HTERT RPE-1 (cell line): ENCODE results near the gene COL4A6.

Source experiments
- in situ Hi-C: fragments of 300-500 bp; cut with MboI; formaldehyde crosslinking; loops from 4 replicates; pipeline ENCODE4 v1.14.3; 2020; ENCODE audit warnings: low sequenced_read_pairs

Gene COL4A6

DNA sequence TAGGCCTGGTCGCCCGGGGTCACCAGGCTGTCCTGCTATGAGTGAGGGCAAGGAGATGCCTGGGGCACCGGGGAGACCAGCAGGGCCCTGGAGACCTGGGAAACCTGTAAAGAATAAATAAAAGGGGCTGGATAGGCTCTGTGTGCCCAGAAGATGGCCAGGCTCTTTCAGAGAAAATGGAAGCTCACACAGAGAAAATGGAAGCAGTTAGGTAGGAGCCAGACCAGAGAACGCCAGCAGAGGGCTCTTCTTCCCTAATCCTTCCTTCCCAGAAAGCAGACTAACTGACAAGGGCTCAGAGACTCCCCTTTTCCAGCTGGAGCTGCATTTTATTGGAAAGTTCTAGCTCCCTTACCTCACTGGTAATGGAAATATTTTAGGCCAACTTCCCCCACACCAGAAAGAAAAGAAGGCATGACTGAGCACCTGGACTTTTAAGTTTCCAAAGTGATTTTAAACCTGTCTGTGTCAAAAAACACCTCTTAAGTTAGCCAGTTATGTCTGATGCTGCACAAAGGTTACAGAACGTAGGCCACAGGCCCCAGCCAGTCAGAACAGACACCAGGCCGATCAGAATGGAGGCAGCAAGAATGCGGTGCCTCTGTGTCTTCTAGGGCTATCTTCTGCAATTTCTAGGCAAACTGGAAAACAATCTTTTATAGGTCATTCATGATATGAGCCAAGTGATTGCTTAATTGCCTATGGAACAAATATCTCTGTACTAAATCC, 272.7 kb downstream of the COL4A6 start:
- in situ Hi-C loops: no loop called here

DNA sequence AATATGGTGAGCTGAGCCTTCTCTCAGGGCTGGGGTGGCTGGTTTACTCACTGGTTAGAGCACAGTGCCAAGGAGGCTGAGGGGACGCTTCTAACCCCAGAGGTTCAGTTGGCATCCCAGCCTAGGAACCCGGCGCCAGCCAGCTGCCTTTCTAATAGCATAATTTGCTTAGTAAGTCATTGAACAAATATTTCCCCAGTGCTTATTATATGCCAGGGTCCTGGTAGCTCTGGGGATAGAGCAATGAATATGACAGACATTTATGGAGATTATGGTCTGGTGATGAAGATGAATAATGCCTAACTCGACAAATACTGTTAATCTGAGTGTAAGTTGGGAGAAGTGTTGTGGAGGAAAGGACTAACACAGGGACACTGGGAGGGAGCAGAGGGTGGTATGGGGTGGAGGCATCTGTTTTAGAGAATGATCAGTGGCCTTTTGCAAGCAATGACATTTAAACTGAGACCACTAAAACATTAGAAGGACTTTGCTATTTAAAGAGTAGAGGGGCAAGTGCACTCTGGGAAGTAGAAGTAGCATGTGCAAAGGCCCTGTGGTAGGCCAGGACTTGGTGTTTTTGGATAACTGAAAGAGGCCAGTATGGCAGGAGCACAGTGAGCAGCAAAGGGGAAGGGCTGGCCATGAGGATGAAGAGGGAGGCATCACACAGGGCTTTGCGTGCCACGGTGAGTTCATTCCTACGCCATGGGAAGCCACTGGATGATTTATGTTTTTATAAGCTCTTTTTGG, 274.7 kb downstream of the COL4A6 start:
- in situ Hi-C loops: no loop called here

DNA sequence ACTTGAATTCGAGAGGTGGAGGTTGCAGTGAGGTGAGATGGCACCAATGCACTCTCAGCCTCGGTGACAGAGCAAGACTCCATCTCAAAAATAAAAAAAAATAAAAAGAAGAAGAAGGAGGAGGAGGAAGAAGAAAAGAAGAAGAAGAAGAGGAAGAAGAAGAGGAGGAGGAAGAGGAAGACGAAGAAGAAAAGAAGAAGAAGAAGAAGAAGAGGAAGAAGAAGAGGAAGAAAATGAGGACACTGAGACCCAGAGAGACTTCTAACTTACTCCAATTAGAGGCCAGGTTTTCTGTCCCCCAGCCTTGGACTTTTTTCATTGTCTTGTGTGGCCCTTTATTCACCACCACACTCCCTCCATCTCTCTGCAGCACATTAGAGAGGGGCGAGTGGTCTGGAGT, 276.0 kb downstream of the COL4A6 start:
- in situ Hi-C loops: no loop called here

DNA sequence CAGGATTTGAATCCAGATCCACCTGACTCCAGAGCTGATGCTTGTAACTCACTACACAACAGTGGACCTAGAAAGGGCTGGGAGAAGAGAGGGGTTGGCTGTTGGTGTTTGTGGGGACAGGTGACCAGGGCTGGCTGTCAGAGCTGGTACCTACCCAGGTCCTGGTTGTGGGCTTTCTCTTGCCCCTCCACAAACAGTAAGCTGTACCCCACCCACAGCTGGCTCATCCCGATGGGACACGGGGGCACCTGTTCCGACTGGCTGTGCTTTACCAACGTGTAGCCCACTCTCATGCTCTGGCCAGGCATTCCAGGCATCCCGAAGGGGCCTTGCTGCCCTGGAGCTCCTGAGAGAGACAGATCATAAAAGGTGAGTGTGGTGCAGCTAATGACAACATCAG, 277.9 kb downstream of the COL4A6 start:
- in situ Hi-C loops: no loop called here

DNA sequence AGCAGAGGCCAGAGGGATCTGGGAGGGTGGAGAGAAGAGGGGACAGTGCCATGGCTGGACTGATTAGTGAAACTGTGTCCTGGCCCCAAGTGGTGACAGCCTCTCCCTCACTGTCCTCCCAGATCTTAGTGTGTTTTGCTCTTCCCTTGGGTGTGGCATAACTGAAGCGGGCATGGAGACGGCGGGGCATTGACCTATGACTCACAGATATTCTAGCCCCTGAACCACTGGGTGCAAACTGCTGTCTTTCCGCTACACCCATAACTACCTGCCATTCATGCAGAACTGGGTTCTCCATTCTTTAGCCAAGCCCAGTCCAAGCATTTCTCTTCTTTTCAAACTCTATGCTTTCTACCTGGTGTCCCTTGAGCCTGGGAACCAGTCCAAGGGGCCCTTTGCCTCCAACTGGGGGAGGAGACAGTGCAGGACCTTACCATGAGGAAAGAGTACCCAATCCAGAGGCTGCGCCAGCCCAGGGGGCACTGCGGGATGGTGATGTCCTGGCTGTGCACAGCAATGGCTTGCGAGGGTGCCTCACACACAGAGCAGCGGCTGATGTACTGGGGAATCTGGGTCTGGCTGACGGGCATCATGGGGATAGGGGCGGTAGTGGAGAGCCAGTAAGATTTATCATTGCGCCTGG, 279.1 kb downstream of the COL4A6 start:
- in situ Hi-C loops: no loop called here

DNA sequence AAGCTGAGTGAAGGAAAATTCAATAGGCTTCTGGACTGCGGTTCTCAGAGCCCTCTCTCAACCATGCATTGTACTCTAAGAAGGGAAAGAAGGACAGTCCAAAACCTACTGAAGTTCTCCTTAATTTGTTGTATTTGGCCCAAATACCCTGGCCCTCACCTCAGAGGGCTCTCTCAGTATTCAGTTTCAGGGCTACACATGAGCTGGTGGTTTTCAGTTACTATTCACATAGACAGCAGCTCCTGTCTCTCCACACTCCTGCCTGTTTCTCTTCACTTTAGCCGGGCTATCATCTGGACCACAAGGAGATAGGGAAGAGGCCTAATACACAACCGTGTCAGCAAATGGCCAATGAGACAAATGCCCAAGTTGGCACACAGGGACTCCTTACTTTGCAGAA, 280.6 kb downstream of the COL4A6 start:
- in situ Hi-C loops: no loop called here

DNA sequence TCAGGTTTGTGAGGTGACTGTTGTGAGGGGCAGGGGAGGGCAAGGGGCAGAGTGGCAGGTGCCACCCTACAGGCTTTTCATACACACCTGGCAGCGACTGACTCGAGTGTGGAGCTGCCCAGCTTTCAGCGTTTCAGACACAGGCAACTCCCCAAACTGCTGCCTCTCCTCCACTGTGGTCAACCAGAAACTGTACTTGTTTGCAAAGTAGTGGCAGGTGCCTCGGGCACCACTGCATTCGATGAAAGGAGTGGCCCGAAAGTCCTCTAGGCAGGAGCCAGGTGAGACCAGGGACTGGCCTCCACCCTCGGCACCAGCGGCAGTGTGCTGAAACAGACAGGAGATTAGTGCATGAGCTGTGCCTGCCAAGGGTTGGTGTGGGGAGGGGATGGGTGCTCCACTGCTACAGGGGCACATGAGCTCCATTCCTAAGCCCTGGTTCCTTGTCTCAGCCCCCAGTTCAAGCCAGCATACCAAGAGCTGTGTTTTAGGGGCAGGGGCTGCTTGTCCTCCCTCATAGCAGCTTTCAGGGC, 281.2 kb downstream of the COL4A6 start:
- in situ Hi-C loops: no loop called here

DNA sequence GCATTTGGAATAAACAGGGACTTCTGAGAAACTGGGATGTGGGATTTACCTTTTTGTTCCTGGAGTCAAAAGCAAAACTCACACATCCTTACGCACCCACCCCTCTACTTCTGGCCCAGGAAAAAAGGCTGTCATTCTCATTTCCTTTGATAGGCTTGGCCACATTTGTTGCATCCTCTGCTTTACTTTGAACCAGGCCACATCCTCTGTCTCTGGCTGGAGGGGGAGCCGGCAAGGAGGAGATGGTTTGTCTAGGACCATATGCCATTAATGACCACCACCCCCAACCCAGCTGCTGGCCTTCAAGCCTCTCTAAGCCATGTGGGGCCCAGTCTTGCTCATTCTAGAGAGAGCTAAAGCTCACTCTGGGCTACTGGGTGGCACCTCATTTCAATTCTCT, 282.1 kb downstream of the COL4A6 start:
- in situ Hi-C loops: no loop called here

DNA sequence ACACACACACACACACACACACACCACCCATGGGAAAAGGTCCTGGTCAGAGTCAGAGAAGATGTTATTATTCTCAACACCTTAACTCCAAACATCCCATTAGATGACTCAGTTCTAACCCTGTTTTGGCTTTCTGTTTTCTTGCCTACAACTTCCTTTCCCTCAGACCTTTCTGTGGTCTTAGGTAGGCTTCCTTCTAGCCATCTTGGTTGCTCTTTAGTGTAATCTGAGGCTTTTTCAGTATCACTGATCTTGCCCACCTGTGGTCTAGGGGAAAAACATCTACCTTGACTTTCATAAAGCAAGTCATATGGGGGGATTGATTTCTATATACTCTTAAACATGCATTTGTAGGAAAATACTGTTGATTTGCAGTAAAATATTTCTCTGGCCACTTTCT, 289.7 kb downstream of the COL4A6 start:
- in situ Hi-C loops: no loop called here

DNA sequence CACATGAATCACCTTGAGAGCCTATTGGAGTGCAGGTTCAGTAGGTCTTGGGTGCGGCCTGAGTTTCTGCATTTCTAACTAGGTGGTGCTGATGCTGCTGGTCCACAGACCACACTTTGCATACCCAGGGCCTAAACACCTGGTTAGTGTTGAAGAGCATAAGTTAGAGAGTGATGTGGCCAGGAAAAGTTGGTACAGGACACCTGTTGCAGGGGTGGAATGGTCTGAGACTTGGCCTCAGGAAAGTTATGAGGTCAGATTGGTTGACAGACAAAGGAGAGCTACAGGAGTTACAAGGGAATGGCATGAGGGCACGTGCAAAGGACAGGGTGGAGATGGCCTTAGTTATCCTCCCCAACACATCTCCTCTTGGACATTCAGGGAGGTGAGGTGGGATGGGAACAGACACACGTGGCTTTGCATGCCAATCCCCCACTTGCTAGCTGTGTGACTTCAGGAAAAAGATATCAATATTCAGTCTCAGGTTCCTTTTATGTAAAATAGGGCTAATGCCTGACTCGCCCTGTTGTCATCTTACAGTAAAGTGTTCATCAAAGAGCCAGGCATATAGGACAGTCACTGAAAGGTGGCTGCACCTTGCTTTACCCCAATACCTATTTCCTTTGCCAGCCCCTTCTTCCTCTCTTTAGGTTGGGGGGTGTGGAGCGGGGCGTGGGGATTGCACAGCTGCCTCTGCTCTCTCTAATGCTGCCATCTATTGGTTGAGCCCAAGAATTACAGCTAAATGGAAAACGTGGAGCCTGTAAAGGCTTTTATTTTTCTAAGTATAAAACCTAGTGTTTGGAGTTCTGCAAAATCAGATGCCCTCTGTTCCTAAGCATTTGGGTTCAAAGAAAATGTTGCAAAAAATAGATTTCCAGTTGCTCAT, 299.2 kb downstream of the COL4A6 start:
- in situ Hi-C loops: no loop called here

DNA sequence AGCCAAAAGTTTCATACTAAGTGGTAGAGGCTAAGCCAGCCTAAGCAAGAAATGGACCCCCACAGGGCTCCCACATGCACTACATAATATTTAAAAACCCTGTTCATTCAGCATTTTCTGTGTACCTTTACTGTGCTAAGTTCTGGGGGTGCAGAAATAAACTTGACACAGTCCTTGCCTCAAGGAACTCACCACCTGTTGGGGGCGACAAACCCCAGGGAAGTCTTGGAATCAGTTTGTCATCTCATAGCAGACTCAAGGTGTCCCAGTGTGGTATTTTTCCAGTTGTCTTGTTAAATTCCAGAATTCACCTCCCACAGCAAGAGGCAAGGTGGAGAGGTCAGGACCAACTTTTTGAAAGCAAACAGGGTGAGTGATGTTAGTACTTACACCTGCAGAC, 303.5 kb downstream of the COL4A6 start:
- in situ Hi-C loops: no loop called here

DNA sequence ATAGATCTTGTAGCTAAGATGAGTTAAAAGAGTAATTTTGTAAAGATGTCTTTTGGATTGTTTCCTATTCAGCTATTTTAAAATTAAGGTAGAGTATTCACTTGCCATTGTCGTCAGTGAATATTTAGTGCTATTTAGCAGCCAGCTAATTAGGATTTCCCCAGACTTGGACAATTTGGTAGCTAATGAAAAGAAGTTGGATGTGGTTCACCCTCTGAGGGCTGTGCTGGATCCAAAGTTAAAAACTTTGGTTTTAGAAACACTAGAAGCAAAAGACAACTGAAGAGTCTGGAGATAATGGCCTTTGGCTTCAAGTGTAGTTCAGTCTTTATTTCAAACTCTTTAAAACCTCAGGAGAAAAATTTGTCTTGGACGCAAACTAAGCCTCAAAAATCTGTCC, 305.3 kb downstream of the COL4A6 start:
- in situ Hi-C loops: no loop called here

DNA sequence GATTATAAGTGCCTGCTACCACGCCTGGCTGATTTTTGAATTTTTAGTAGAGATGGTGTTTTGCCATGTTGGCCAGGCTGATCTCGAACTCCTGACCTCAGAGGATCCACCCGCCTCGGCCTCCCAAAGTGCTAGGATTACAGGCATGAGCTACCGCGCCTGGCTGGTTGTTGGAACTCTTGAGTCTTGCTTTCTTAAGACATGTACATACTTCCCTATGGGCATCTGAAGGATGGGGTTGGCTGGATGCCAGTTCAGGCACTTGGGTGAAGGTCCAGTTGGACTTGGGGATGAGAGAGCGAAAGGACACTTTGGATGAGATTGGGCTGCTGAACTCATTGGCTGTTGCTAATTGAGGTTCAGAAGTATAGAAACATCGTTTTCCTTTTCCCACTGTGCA, 306.2 kb downstream of the COL4A6 start:
- in situ Hi-C loops: no loop called here

DNA sequence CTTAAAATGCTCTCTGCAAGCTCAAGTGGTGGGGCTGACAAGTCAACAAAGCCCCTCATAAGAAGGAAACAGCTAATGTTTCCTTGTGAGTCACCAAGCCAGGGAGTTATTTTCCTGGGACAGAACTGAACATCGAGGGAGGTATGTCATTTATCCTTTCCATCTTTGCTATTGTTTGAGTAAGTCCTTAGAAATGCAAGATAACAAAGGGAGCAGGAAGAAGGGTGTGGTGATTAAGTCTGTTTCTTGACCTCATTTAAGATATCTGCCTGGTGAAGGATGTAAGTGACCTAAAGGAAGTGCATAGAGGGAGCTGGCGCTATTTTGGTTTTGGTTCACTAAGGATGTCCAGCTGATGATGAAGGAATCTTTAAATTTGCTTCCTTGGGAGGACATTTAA, 306.8 kb downstream of the COL4A6 start:
- in situ Hi-C loops: no loop called here

DNA sequence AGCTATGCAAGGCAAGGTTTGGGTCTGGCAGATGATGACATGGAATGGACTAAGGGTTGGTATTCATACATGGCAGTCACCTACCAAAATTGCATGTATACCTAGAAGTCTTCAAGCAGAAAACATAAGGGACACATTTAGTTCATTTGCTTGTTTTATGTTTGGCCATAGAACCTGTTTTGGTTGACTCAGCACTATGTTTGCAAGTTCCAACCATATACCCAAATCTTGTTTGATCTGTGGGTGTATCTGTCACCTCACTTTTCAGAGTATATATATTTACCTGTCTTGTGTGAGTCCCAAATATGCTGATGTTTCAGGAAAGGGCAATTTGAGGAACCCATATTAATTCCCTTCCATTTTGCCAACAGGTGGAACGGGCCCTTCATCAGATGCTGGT, 307.3 kb downstream of the COL4A6 start:
- in situ Hi-C loops: no loop called here

DNA sequence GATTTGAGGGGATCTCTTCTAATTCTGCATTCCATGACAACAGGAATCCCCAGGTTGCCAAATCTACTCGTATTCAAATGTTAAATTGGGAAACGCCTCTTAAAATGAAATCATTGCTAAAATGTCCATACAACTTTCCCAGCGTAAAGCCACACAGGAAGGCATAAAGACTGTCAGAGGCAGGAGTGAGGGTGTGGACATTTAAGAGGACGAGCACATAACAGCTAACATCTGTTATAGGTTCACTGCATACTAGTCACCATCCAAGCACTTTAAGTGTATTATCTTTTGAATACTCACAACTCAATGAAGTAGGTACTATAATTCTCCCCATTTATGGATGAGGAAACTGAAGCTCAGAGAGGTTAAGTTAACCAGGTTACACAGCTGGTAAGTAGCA, 311.1 kb downstream of the COL4A6 start:
- in situ Hi-C loops: no loop called here

DNA sequence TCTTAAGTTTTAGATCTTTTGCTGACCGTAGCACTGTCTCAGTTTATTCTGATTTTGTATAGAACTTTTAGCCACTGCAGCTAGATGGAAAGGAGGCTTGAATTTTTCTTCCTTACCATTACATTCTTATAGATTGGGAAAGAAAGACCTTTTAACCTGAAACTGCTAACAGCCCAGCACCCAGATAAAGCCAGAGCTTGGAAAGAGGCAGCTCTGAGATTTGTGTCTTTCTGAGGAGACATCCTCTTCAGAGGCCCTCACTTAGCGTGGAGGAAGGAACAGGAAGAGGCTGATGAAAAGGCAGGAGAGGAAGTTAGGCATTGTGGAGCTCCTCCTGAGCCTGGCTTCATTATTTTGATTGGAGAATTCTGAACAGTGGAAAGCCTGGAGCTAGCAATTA, 311.6 kb downstream of the COL4A6 start:
- in situ Hi-C loops: no loop called here

DNA sequence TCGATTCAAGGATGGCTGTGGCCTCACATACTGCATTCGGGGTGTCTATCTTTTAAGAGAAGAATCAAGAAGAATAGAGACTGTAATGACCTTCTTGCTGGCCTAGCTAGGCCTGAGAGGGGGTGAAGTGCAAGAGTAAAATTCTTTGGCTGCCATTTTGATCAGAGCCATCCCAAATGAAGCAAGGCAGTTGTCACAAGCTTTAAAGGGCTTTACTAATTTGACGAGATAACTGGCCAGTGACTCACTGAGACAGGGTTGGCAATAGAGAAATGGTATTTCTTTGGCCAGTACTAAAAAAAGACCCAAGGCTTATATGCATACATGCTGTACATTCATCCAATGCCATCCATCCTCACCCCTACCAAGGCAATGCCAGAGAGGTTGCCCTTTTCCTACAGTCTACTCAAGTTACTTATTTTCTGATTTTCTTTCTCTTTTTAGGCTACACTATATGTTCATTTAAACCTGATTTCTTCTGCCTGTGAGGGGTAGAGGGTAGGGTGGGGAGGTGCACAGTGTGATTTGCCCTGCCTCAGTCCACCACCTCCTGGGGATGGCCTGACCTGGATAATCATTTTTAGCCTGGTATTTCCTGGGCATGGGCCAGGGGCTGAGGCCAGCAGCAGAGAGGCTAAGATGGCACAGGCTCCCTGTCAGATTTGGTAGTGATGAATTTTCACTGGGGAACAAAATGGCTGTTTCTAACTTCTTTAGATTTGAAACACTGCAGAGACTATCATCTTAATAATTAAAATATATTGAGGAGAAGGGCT, 314.4 kb downstream of the COL4A6 start:
- in situ Hi-C loops: no loop called here

DNA sequence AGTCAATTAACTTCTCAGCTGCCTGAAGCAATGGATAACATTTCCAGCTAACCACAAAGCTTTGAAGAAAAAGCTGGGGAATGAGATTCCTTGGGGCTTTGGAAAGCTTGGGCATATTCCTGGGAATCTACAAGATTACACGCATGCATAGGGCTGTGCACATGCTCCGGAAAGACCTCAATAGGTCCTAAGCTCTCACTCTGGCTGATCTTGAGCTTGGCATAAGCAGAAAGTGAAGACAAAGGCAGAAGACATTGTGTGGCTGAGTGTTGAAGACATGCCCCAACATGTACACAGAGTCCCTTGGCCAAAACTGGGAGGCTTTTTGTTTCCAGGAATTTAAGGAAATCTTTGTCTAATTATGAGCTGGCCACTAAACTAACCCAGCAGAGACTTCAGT, 315.5 kb downstream of the COL4A6 start:
- in situ Hi-C loops: no loop called here

DNA sequence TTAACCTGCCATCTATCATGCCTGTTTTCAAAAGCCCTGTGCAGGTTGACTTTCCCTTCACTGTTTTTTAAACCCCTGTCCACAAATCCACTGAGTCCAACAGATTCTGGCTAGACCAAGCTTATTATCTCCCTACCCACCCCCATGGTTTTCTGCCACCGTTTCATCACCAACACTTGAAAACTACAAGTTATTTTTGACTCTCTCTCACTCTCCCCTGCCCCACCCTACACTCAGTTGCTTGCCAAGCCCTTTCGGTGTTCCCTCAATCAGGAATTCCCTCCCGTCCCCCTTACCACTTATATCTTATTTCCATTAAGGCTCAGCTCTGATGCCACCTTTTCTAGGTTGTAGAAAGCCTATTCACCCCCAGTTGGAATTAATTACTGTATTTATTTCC, 316.9 kb downstream of the COL4A6 start:
- in situ Hi-C loops: no loop called here
